ENCODE measurements around the gene UROD. TPM values are rescaled to one million over a fixed set of nuclear protein-coding genes. Genes with fewer than 3 reads are reported as not detected.

The UROD gene
- total RNA-seq, 4 donors from 2014 or later, result 53.1 to 95.1 (median 62.1) TPM

DNA sequence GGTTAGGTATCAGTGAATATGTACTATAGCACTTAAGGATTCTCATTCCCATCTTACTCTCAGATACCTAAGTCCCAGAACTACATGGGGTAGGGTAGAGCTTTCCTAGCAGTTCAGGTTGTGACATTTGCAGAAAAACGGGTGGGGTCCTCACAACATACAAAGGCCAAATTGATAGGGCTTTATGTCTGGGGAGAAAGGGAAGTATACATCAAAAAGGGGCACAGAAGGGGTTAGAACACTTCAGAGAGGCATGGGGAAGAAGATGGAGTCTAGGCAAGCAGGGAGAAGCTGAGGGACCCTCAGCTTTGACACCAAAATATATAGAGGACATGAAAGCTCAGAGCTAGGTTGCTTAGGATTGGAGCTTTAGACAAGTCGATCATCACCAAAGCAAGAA lies 3.6 kb downstream of the UROD start:
- TF ChIP-seq, protein P1, sequence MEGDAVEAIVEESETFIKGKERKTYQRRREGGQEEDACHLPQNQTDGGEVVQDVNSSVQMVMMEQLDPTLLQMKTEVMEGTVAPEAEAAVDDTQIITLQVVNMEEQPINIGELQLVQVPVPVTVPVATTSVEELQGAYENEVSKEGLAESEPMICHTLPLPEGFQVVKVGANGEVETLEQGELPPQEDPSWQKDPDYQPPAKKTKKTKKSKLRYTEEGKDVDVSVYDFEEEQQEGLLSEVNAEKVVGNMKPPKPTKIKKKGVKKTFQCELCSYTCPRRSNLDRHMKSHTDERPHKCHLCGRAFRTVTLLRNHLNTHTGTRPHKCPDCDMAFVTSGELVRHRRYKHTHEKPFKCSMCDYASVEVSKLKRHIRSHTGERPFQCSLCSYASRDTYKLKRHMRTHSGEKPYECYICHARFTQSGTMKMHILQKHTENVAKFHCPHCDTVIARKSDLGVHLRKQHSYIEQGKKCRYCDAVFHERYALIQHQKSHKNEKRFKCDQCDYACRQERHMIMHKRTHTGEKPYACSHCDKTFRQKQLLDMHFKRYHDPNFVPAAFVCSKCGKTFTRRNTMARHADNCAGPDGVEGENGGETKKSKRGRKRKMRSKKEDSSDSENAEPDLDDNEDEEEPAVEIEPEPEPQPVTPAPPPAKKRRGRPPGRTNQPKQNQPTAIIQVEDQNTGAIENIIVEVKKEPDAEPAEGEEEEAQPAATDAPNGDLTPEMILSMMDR (IDR thresholded peaks at IDR 0.05), result no peak
- TF ChIP-seq POLR2A (IDR thresholded peaks at IDR 0.05) (no peak), EP300 (IDR thresholded peaks at IDR 0.05) (no peak)
- Histone ChIP-seq H3K4me1 (peaks cover 0 to 33% (median 23%) of the 10 kb centered on the region in 4 donors), H3K27me3 (no peaks in the 10 kb centered on the region), H3K36me3 (peaks cover 0 to 20% (median 0%) of the 10 kb centered on the region in 3 donors), H3K4me3 (no peak overlapping the region), H3K9me3 (no peaks in the 10 kb centered on the region), H3K27ac (no peak overlapping the region)
- DNase-seq (ENCODE audit: low spot score in 2 of 2), result no peak
- WGBS, 2 donors, result 69 to 76% methylated on average over 2 of the region's 2 CpGs

DNA sequence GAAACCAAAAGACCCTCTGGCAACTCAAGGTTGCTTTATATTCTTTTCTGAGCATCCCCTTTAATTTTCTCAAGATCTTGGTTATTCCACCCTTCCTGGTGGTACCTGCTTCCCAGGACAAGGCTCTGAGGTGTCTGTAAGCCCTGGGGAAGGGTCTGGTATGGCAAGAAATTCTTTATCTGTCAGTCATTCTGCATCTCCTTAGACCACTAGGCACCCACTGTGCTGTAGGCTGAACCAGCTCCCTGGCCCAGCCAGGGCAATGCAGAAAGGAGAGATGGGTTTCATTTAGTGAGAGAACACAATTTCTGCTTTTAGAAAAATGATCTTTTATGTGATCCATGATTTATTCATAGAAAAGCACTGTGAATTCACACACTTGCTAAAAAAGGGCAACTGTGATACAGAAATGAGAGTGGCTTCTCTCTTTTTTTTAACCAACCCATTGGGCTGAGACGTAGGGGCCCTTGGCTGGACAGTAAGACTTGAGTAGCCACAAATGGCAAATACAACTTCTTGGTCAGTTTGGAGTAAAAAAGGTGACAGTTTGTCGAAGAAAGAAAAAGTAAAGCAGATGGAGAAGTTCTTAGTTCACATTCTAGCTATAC lies 4.1 kb downstream of the UROD start:
- DNase-seq (ENCODE audit: low spot score in 2 of 2), result no peak
- TF ChIP-seq, protein P1 (IDR thresholded peaks at IDR 0.05), result no peak
- TF ChIP-seq POLR2A (IDR thresholded peaks at IDR 0.05) (no peak), EP300 (IDR thresholded peaks at IDR 0.05) (no peak)
- no peak overlapping the region for H3K4me3 ChIP-seq
- H3K36me3 ChIP-seq, result peaks cover 0 to 20% (median 0%) of the 10 kb centered on the region in 3 donors
- WGBS, 2 donors, result 67 to 68% methylated on average over 2 of the region's 2 CpGs
- no peaks in the 10 kb centered on the region for H3K9me3 ChIP-seq
- no peaks in the 10 kb centered on the region for H3K27me3 ChIP-seq
- H3K27ac ChIP-seq, result no peak overlapping the region
- H3K4me1 ChIP-seq, result peaks cover 0 to 33% (median 22%) of the 10 kb centered on the region in 4 donors

DNA sequence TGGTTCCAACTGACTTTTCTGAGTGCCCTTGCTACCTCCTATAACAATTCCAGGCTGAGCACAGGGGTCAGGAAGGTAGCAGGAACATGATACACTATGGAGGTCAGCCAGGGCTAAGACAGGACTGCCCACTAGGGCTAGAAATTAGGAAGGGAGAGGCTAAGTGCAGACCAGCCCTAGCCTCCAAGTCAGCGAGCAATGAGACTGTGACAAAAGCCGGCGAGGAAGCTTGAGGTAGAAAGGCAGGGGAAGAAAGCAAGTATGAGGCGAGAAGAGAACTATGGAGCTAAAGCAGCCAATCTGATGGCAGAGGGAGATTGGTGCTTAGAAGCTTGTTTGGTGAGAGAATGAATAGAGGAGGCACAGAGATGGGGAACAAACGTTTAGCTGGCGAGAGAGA lies 4.7 kb downstream of the UROD start:
- 48 to 68% methylated on average over 6 of the region's 6 CpGs for WGBS, 2 donors
- Histone ChIP-seq H3K9me3 (no peaks in the 10 kb centered on the region), H3K4me1 (peaks cover 0 to 28% (median 17%) of the 10 kb centered on the region in 4 donors), H3K27me3 (no peaks in the 10 kb centered on the region), H3K4me3 (no peak overlapping the region), H3K36me3 (peaks cover 0 to 20% (median 0%) of the 10 kb centered on the region in 3 donors), H3K27ac (no peak overlapping the region)
- DNase-seq (ENCODE audit: low spot score in 2 of 2), result no peak
- no peak for TF ChIP-seq EP300 (IDR thresholded peaks at IDR 0.05)
- TF ChIP-seq, protein P1 (IDR thresholded peaks at IDR 0.05), result no peak
- TF ChIP-seq POLR2A (IDR thresholded peaks at IDR 0.05), result no peak

DNA sequence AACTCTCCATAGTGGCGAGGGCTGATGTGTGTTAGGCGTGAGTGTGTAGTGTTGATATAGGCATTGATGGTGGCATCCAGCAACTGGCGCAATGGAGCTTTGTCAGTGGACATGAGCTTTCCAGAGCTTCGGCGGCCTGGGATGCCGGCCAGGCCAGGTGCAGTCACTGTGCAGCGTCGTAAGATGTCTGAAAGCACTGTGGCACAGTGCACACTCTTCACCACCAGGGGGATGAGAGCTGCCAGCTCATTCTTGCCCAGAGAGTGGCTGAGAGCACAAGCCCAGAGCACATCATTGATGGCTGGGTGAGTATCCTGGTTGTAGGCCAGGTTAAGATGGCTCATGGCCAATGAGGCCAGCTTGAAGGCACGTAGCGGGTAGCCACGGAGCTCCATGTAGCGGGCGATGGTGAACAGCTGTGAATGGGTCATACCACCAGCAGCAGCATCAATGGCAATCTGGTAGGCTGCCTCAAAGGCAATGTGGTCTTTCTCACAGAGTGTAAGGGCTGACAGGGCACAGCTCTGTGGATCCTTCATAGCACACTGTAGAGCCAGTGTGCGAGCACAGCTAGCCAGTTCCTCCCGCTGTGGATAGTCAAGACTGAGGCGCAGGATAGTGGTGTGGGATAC lies 6.7 kb downstream of the UROD start:
- no peak for DNase-seq (ENCODE audit: low spot score in 2 of 2)
- no peak for TF ChIP-seq EP300 (IDR thresholded peaks at IDR 0.05)
- TF ChIP-seq, protein P1 (IDR thresholded peaks at IDR 0.05), result peak; percentile 36 to 65 (median 50)

DNA sequence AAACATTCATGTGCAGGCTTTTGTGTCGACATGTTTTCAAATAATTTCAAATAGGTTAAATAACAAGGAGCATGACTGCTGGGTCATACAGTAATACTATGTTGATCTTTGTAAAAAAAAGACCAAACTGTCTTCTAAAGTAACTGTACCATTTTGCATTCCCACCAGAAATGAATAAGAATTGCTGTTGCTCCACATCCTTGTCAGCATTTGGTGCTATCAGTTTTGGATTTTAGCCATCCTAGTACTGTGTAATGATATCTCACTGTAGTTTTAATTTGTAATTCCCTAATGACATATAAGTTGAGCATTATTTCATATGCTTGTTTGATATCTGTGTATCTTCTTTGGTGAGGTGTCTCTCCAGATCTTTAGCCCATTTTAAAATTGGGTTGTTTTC lies 11.6 kb downstream of the UROD start:
- Histone ChIP-seq H3K36me3 (no peaks in the 10 kb centered on the region), H3K27ac (no peak overlapping the region), H3K4me3 (no peak overlapping the region), H3K4me1 (no peaks in the 10 kb centered on the region), H3K9me3 (no peaks in the 10 kb centered on the region), H3K27me3 (no peaks in the 10 kb centered on the region)
- no peak for DNase-seq (ENCODE audit: low spot score in 2 of 2)
- TF ChIP-seq, protein P1 (IDR thresholded peaks at IDR 0.05), result no peak
- TF ChIP-seq EP300 (IDR thresholded peaks at IDR 0.05) (no peak), POLR2A (IDR thresholded peaks at IDR 0.05) (no peak)
- WGBS, 2 donors, result 92 to 94% methylated on average over 1 of the region's 1 CpG

More for the DNA sequence above, 6.7 kb downstream of the UROD start:
- Histone ChIP-seq H3K36me3 (peaks cover 0 to 16% (median 0%) of the 10 kb centered on the region in 3 donors), H3K27me3 (no peaks in the 10 kb centered on the region), H3K27ac (no peak overlapping the region), H3K4me3 (no peak overlapping the region), H3K4me1 (peaks cover 0 to 13% (median 2%) of the 10 kb centered on the region in 4 donors), H3K9me3 (no peaks in the 10 kb centered on the region)
- 68 to 70% methylated on average over 15 to 16 of the region's 16 CpGs for WGBS, 2 donors

All from tibial nerve (tissue), 4 donors.